ENCODE measurements around the gene SLC2A9.

Gene SLC2A9

DNA sequence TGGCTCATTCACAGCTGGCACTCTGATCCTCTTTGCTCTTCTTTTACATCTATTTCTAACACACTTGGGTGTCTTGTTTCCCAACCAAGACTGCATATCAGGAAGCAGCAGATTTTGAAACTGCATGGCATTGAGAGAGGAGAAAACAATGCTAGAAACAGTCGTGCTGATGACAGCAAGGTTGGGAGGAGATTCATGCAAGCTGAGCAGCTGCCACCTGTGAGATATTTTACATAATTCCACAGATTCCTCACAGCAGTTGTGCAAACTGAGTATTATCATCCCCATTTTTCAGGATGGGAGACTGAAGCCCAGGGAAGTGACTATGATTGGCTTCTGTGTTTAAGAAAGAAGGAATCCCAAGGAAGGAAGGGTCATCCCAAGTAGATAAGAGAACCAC is 105.0 kb downstream of the SLC2A9 start:
- H2AFZ ChIP-seq (ENCODE audit: low read length), result no peak overlapping the region

DNA sequence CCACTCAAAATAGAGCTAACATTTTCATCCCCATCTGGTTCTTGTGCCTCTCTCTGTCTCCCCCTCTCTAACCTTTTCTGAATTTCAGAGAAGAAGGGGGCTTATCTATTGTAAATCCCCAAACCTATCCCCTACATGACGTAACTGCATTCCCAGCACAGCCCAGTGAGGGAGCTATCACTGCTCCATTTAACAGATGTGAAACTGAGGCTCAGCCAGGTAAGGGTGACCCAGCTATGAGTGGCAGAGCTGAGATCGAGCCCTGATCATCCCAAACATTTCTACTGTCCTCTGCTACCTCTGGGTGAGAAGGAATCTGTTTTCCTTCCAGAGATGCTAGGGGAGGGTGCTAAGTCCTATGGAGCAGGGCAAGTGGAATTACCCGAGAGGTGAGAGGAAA is 107.5 kb downstream of the SLC2A9 start:
- Histone ChIP-seq H3K27ac (ENCODE audit: low read length) (no peak overlapping the region), H3K36me3 (replicated peaks; ENCODE audit: insufficient read depth, low read length) (no peaks in the 10 kb centered on the region), H3K27me3 (replicated peaks; ENCODE audit: insufficient read depth, low read length) (no peaks in the 10 kb centered on the region), H2AFZ (ENCODE audit: low read length) (no peak overlapping the region), H3K4me3 (ENCODE audit: low read length) (no peak overlapping the region), H3F3A (ENCODE audit: insufficient read depth, low read length) (no peaks in the 10 kb centered on the region), H3K9ac (ENCODE audit: low read length) (no peak overlapping the region), H3K9me3 (replicated peaks; ENCODE audit: insufficient read depth, low read length) (no peaks in the 10 kb centered on the region), H3K4me1 (ENCODE audit: low read length) (no peaks in the 10 kb centered on the region), H4K20me1 (ENCODE audit: insufficient read depth, low read length) (no peaks in the 10 kb centered on the region), H3K79me2 (ENCODE audit: low read length) (no peaks in the 10 kb centered on the region), H3K4me2 (ENCODE audit: low read depth, low read length) (no peak overlapping the region), H3K9me2 (replicated peaks; ENCODE audit: insufficient read depth, low read length) (no peaks in the 10 kb centered on the region)
- DNase-seq, result no peak
- TF ChIP-seq EZH2phosphoT487 (IDR thresholded peaks at IDR 0.05; ENCODE audit: low read length), result no peak
- TF ChIP-seq, protein P1, sequence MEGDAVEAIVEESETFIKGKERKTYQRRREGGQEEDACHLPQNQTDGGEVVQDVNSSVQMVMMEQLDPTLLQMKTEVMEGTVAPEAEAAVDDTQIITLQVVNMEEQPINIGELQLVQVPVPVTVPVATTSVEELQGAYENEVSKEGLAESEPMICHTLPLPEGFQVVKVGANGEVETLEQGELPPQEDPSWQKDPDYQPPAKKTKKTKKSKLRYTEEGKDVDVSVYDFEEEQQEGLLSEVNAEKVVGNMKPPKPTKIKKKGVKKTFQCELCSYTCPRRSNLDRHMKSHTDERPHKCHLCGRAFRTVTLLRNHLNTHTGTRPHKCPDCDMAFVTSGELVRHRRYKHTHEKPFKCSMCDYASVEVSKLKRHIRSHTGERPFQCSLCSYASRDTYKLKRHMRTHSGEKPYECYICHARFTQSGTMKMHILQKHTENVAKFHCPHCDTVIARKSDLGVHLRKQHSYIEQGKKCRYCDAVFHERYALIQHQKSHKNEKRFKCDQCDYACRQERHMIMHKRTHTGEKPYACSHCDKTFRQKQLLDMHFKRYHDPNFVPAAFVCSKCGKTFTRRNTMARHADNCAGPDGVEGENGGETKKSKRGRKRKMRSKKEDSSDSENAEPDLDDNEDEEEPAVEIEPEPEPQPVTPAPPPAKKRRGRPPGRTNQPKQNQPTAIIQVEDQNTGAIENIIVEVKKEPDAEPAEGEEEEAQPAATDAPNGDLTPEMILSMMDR (IDR thresholded peaks at IDR 0.05; ENCODE audit: low read length), result no peak
- no peak for TF ChIP-seq EZH2 (optimal IDR thresholded peaks at IDR 0.05; ENCODE audit: low read depth, low read length)

More for the DNA sequence above, 105.0 kb downstream of the SLC2A9 start:
- H4K20me1 ChIP-seq (ENCODE audit: insufficient read depth, low read length), result no peaks in the 10 kb centered on the region
- no peak overlapping the region for H3K4me2 ChIP-seq (ENCODE audit: low read depth, low read length)
- no peak overlapping the region for H3K9ac ChIP-seq (ENCODE audit: low read length)
- no peaks in the 10 kb centered on the region for H3K9me2 ChIP-seq (replicated peaks; ENCODE audit: insufficient read depth, low read length)
- no peak overlapping the region for H3K27ac ChIP-seq (ENCODE audit: low read length)
- no peak overlapping the region for H3K4me3 ChIP-seq (ENCODE audit: low read length)
- TF ChIP-seq EZH2 (optimal IDR thresholded peaks at IDR 0.05; ENCODE audit: low read depth, low read length), result no peak
- TF ChIP-seq, protein P1 (IDR thresholded peaks at IDR 0.05; ENCODE audit: low read length), result no peak
- no peak for TF ChIP-seq EZH2phosphoT487 (IDR thresholded peaks at IDR 0.05; ENCODE audit: low read length)
- H3K9me3 ChIP-seq (replicated peaks; ENCODE audit: insufficient read depth, low read length), result no peaks in the 10 kb centered on the region
- no peaks in the 10 kb centered on the region for H3K79me2 ChIP-seq (ENCODE audit: low read length)
- DNase-seq, result no peak
- no peaks in the 10 kb centered on the region for H3K36me3 ChIP-seq (replicated peaks; ENCODE audit: insufficient read depth, low read length)
- H3K4me1 ChIP-seq (ENCODE audit: low read length), result no peaks in the 10 kb centered on the region
- H3K27me3 ChIP-seq (replicated peaks; ENCODE audit: insufficient read depth, low read length), result no peaks in the 10 kb centered on the region
- H3F3A ChIP-seq (ENCODE audit: insufficient read depth, low read length), result no peaks in the 10 kb centered on the region

DNA sequence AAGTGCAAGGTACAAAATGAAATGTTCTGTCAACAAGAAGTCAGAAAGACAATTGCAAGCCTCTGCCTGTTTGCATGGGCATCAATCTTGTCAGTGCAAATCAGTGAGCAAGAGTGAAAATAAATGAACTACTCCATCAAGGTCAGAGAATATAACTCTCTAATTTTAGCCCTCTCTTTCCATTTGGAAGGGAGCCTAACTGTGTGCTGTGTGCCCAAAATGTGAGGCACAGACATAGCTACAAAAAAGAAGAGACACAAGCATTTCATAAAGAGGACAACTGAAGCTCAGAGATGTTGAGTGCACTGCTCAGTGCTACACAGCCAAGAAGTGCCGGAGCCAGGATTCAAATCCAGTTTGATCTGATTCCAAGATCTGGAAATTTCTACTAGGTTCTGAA is 114.3 kb downstream of the SLC2A9 start:
- Histone ChIP-seq H3K4me3 (ENCODE audit: low read length) (no peak overlapping the region), H3K4me2 (ENCODE audit: low read depth, low read length) (no peak overlapping the region), H3F3A (ENCODE audit: insufficient read depth, low read length) (no peaks in the 10 kb centered on the region), H3K79me2 (ENCODE audit: low read length) (no peaks in the 10 kb centered on the region), H4K20me1 (ENCODE audit: insufficient read depth, low read length) (no peaks in the 10 kb centered on the region), H3K9me2 (replicated peaks; ENCODE audit: insufficient read depth, low read length) (no peaks in the 10 kb centered on the region), H3K9ac (ENCODE audit: low read length) (no peak overlapping the region), H2AFZ (ENCODE audit: low read length) (no peak overlapping the region), H3K27ac (ENCODE audit: low read length) (no peak overlapping the region), H3K9me3 (replicated peaks; ENCODE audit: insufficient read depth, low read length) (no peaks in the 10 kb centered on the region), H3K27me3 (replicated peaks; ENCODE audit: insufficient read depth, low read length) (no peaks in the 10 kb centered on the region), H3K4me1 (ENCODE audit: low read length) (no peaks in the 10 kb centered on the region), H3K36me3 (replicated peaks; ENCODE audit: insufficient read depth, low read length) (no peaks in the 10 kb centered on the region)
- no peak for DNase-seq
- TF ChIP-seq, protein P1 (IDR thresholded peaks at IDR 0.05; ENCODE audit: low read length), result no peak
- TF ChIP-seq EZH2phosphoT487 (IDR thresholded peaks at IDR 0.05; ENCODE audit: low read length) (no peak), EZH2 (optimal IDR thresholded peaks at IDR 0.05; ENCODE audit: low read depth, low read length) (no peak)
